HEK293 (cell line): ENCODE results near the gene TMEM220.

ENCODE experiments used
- CTCF ChIA-PET: fragments of 350-600 bp; formaldehyde crosslinking; extraction: SDS; loops from one replicate; lab custom pipeline; 2021; ENCODE audit warnings: antibody characterized with exemption; lab: Yijun Ruan, JAX
- POLR2A ChIA-PET: fragments of 300-600 bp; formaldehyde crosslinking; extraction: SDS; loops from one replicate; lab custom pipeline; 2020; ENCODE audit warnings: antibody characterized with exemption, inconsistent platforms; lab: Yijun Ruan, JAX
- H3K27ac ChIP-seq: fragments of 200-500 bp; sonication (Bioruptor generic); 2 replicates; pipeline ENCODE4 v1.5.1; 2014; ENCODE audit warnings: low read depth, low read length, control low read depth, inconsistent platforms; ENCODE audit errors: extremely low read depth
- H3K36me3 ChIP-seq, 2 experiments: fragments of 200-500 bp in 1 of 2; sonication (Bioruptor generic) in 1 of 2; 1 replicate in 1 of 2; 2 replicates in 1 of 2; pipeline ENCODE4 v1.5.1; 2014 to 2017; ENCODE audit warnings: inconsistent platforms in 2 of 2, low read length in 2 of 2; ENCODE audit not compliant: control insufficient read depth in 2 of 2, insufficient read depth in 1 of 2
- H3K4me1 ChIP-seq: fragments of 200-500 bp; sonication (Bioruptor generic); 2 replicates; pipeline ENCODE4 v1.5.1; 2014; ENCODE audit warnings: mild to moderate bottlenecking, low read length, inconsistent platforms; ENCODE audit not compliant: control insufficient read depth, insufficient read depth
- H3K4me3 ChIP-seq: 2 replicates; pipeline ENCODE4 v1.5.1; 2011; ENCODE audit warnings: low read depth, mild to moderate bottlenecking, control low read depth, low read length, moderate library complexity
- H3K9me3 ChIP-seq: fragments of 200-500 bp; sonication (Bioruptor generic); 2 replicates; pipeline ENCODE4 v1.5.1; 2014; ENCODE audit warnings: low read depth, low read length, inconsistent platforms; ENCODE audit not compliant: control insufficient read depth, insufficient read depth
- GLI4 ChIP-seq: fragments of 450-650 bp; formaldehyde crosslinking; IDR thresholded peaks from 2 replicates; pipeline ENCODE4 v1.5.1; 2016; ENCODE audit warnings: missing biosample characterization, missing genetic modification characterization
- GLIS1 ChIP-seq: fragments of 450-650 bp; formaldehyde crosslinking; IDR thresholded peaks from 2 replicates; pipeline ENCODE4 v1.5.1; 2016; ENCODE audit warnings: missing biosample characterization, missing genetic modification characterization
- KLF1 ChIP-seq: fragments of 450-650 bp; formaldehyde crosslinking; IDR thresholded peaks from 2 replicates; pipeline ENCODE4 v1.5.1; 2016; ENCODE audit warnings: missing biosample characterization, missing genetic modification characterization
- PATZ1 ChIP-seq: fragments of 450-650 bp; formaldehyde crosslinking; IDR thresholded peaks from 2 replicates; pipeline ENCODE4 v1.5.1; 2016; ENCODE audit warnings: missing biosample characterization, missing genetic modification characterization
- SP3 ChIP-seq: fragments of 450-650 bp; formaldehyde crosslinking; IDR thresholded peaks from 2 replicates; pipeline ENCODE4 v1.5.1; 2016; ENCODE audit warnings: missing biosample characterization, missing genetic modification characterization
- WT1 ChIP-seq: fragments of 450-650 bp; formaldehyde crosslinking; IDR thresholded peaks from 2 replicates; pipeline ENCODE4 v1.5.1; 2016; ENCODE audit warnings: missing biosample characterization, missing genetic modification characterization
- YY1 ChIP-seq: fragments of 450-650 bp; formaldehyde crosslinking; IDR thresholded peaks from 2 replicates; pipeline ENCODE4 v1.5.1; 2018; ENCODE audit warnings: missing biosample characterization, missing genetic modification characterization
- ZBTB21 ChIP-seq: fragments of 450-650 bp; formaldehyde crosslinking; IDR thresholded peaks from 2 replicates; pipeline ENCODE4 v1.5.1; 2017; ENCODE audit warnings: missing biosample characterization, missing genetic modification characterization
- ZFHX2 ChIP-seq: fragments of 450-650 bp; formaldehyde crosslinking; conservative IDR thresholded peaks from 2 replicates; pipeline ENCODE4 v1.5.1; 2016; ENCODE audit warnings: missing biosample characterization, missing genetic modification characterization
- ZFP3 ChIP-seq: fragments of 450-650 bp; formaldehyde crosslinking; IDR thresholded peaks from 2 replicates; pipeline ENCODE4 v1.5.1; 2016; ENCODE audit warnings: low read depth, missing biosample characterization, missing genetic modification characterization
- ZNF10 ChIP-seq: fragments of 450-650 bp; formaldehyde crosslinking; IDR thresholded peaks from 2 replicates; pipeline ENCODE4 v1.5.1; 2017; ENCODE audit warnings: missing biosample characterization, missing genetic modification characterization
- ZNF16 ChIP-seq: fragments of 450-650 bp; formaldehyde crosslinking; IDR thresholded peaks from 2 replicates; pipeline ENCODE4 v1.5.1; 2016; ENCODE audit warnings: low read depth, missing biosample characterization, missing genetic modification characterization
- ZNF211 ChIP-seq: fragments of 450-650 bp; formaldehyde crosslinking; IDR thresholded peaks from 2 replicates; pipeline ENCODE4 v1.5.1; 2016; ENCODE audit warnings: low read depth, missing biosample characterization, missing genetic modification characterization
- ZNF214 ChIP-seq: fragments of 450-650 bp; formaldehyde crosslinking; IDR thresholded peaks from 2 replicates; pipeline ENCODE4 v1.5.1; 2017; ENCODE audit warnings: missing biosample characterization, mild to moderate bottlenecking, missing genetic modification characterization, borderline replicate concordance
- ZNF239 ChIP-seq: fragments of 450-650 bp; formaldehyde crosslinking; IDR thresholded peaks from 2 replicates; pipeline ENCODE4 v1.5.1; 2016; ENCODE audit warnings: missing biosample characterization, missing genetic modification characterization
- ZNF324 ChIP-seq: fragments of 450-650 bp; formaldehyde crosslinking; IDR thresholded peaks from 2 replicates; pipeline ENCODE4 v1.5.1; 2016; ENCODE audit warnings: missing biosample characterization, missing genetic modification characterization
- ZNF391 ChIP-seq: fragments of 450-650 bp; formaldehyde crosslinking; IDR thresholded peaks from 2 replicates; pipeline ENCODE4 v1.5.1; 2016; ENCODE audit warnings: low read depth, missing biosample characterization, missing genetic modification characterization, borderline replicate concordance
- ZNF398 ChIP-seq: fragments of 450-650 bp; formaldehyde crosslinking; IDR thresholded peaks from 2 replicates; pipeline ENCODE4 v1.5.1; 2017; ENCODE audit warnings: missing biosample characterization, missing genetic modification characterization
- ZNF596 ChIP-seq: fragments of 450-650 bp; IDR thresholded peaks from 2 replicates; pipeline ENCODE4 v1.5.0; 2018; ENCODE audit warnings: missing biosample characterization, mild to moderate bottlenecking, missing genetic modification characterization, moderate library complexity
- ZNF600 ChIP-seq: fragments of 450-650 bp; formaldehyde crosslinking; IDR thresholded peaks from 2 replicates; pipeline ENCODE4 v1.5.1; 2016; ENCODE audit warnings: missing biosample characterization, missing genetic modification characterization
- ZNF654 ChIP-seq: fragments of 450-650 bp; formaldehyde crosslinking; IDR thresholded peaks from 2 replicates; pipeline ENCODE4 v1.5.1; 2016; ENCODE audit warnings: low read depth, missing biosample characterization, missing genetic modification characterization
- ZNF660 ChIP-seq: fragments of 450-650 bp; IDR thresholded peaks from 2 replicates; pipeline ENCODE4 v1.5.1; 2018; ENCODE audit warnings: missing biosample characterization, mild to moderate bottlenecking, missing genetic modification characterization
- ZNF664 ChIP-seq: fragments of 450-650 bp; formaldehyde crosslinking; IDR thresholded peaks from 2 replicates; pipeline ENCODE4 v1.5.1; 2016; ENCODE audit warnings: missing biosample characterization, missing genetic modification characterization
- ZNF670 ChIP-seq: fragments of 450-650 bp; formaldehyde crosslinking; IDR thresholded peaks from 2 replicates; pipeline ENCODE4 v1.5.1; 2016; ENCODE audit warnings: missing biosample characterization, missing genetic modification characterization, low read depth
- ZNF677 ChIP-seq: fragments of 450-650 bp; IDR thresholded peaks from 2 replicates; pipeline ENCODE4 v1.5.0; 2018; ENCODE audit warnings: missing biosample characterization, mild to moderate bottlenecking, missing genetic modification characterization, moderate library complexity
- ZNF692 ChIP-seq: fragments of 450-650 bp; formaldehyde crosslinking; IDR thresholded peaks from 2 replicates; pipeline ENCODE4 v1.5.1; 2016; ENCODE audit warnings: missing biosample characterization, missing genetic modification characterization
- ZNF843 ChIP-seq: fragments of 450-650 bp; formaldehyde crosslinking; IDR thresholded peaks from 2 replicates; pipeline ENCODE4 v1.5.1; 2016; ENCODE audit warnings: missing biosample characterization, missing genetic modification characterization

TMEM220 gene

GRCh38 chr17:10752696-10753095, 22.9 kb upstream of the TMEM220 start:
- ChIA-PET CTCF (interaction anchor here (0.8 to 5.7 kb wide), 3 partner anchors 41 to 135 kb away, joined by 3 to 62 read pairs (median 3); no protein-coding TSS in a partner anchor), POLR2A (no interaction called here)
- Histone ChIP-seq H3K36me3 (no peaks in the 10 kb centered on the region), H3K9me3 (no peaks in the 10 kb centered on the region), H3K4me1 (no peaks in the 10 kb centered on the region), H3K4me3 (no peak overlapping the region), H3K27ac (no peak overlapping the region)
- TF ChIP-seq ZBTB21 (tag by site-specific recombination) (no peak), ZNF398 (tag by site-specific recombination) (no peak), ZNF211 (tag by site-specific recombination) (no peak), ZNF843 (tag by site-specific recombination) (no peak), YY1 (tag by site-specific recombination) (no peak), ZNF654 (tag by site-specific recombination) (no peak), ZNF16 (tag by site-specific recombination) (no peak), ZNF677 (tag by site-specific recombination) (no peak), WT1 (tag by site-specific recombination) (no peak), ZFHX2 (tag by site-specific recombination) (no peak), ZFP3 (tag by site-specific recombination) (no peak), GLI4 (tag by site-specific recombination) (no peak), ZNF324 (tag by site-specific recombination) (no peak), ZNF660 (tag by site-specific recombination) (no peak), SP3 (tag by site-specific recombination) (no peak), GLIS1 (tag by site-specific recombination) (no peak), ZNF239 (tag by site-specific recombination) (no peak), ZNF391 (tag by site-specific recombination) (no peak), ZNF214 (tag by site-specific recombination) (no peak), ZNF10 (tag by site-specific recombination) (no peak)

GRCh38 chr17:10751563-10751962, 21.7 kb upstream of the TMEM220 start:
- Histone ChIP-seq H3K4me3 (no peak overlapping the region), H3K36me3 (no peaks in the 10 kb centered on the region), H3K27ac (no peak overlapping the region), H3K9me3 (no peaks in the 10 kb centered on the region), H3K4me1 (no peaks in the 10 kb centered on the region)
- TF ChIP-seq PATZ1 (tag by site-specific recombination) (no peak), ZNF664 (tag by site-specific recombination) (no peak), ZNF692 (tag by site-specific recombination) (no peak), ZNF670 (tag by site-specific recombination) (no peak), ZNF16 (tag by site-specific recombination) (no peak), ZNF600 (tag by site-specific recombination) (no peak), ZNF596 (tag by site-specific recombination) (no peak), KLF1 (tag by site-specific recombination) (no peak), ZNF214 (tag by site-specific recombination) (no peak)
- ChIA-PET POLR2A (no interaction called here), CTCF (interaction anchor here (5.7 to 6.1 kb wide), 2 partner anchors 14 to 93 kb away, joined by 49 to 62 read pairs; no protein-coding TSS in a partner anchor)
